Stimulated activated CD4-positive, alpha-beta T cell treated with anti-CD3 and anti-CD28 coated beads, Interleukin-12 subunit alpha, Interleukin-12 subunit beta, amount 100 ng/mL, for 48 hours (primary cell): ENCODE results near the gene CD46.

ENCODE experiments used
- DNase-seq, 3 donors: peaks; one replicate each; pipeline ENCODE4 v3.0.0-alpha.2; 2020; ENCODE audit warnings: low read depth in 2 of 3, low spot score in 1 of 3

Gene CD46

GRCh38 chr1:207827488-207827830 lies 75.6 kb downstream of the CD46 start:
- no peak for DNase-seq

GRCh38 chr1:207828046-207828445 lies 76.2 kb downstream of the CD46 start:
- no peak for DNase-seq

DNA sequence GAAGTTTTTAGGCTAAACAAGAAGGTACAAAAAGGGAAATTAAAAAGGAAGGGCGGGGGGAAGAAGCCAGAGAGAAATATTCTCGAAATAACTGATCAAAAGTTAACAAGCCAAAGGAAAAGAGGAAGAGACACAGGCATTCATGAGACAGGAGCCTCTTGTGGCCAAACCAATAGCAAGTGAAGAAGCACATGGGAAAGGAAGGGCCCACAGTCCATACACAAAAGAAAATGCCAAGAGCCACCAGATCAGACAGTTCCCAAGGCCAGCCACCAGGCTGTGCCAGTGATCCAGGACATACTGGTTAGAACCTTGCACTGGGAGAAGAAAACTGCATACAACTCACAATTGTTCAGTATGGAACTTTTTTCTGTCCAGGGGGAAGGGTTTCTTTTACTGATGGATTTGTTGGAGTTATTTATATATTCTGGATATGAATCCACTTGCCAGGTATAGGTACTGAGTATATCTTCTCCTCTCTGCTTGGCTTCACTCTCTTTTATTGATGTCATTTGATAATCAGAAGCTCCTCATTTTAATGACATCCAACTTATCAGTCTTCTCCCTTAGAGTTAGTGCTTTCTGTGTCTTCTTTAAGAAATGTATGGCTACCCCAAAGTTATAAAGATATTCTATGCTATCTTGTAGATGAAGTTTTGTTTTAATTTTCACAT lies 76.8 kb downstream of the CD46 start:
- peak; percentile 44 to 62 (median 46) for DNase-seq

DNA sequence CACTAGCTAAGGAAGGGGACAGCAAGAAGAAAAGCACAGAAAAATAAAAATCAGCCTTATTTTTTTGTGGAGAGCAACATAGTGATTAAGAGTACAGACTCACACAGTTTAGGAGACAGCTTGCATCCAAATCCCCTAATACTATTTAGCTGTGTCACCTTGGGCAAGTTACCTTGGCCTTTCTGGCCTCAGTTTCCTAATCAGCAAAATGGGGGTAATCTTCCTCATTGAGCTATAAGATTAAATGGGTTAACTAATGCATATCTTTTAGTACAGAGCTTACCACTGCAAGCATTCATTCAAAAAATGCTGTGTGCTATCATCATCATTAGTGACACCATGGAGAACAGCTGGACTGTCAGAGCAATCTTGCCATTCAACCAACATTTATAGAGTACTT lies 77.7 kb downstream of the CD46 start:
- no peak for DNase-seq

- DNase-seq: no peak
These were observed 78.9 kb downstream of the CD46 start for GRCh38 chr1:207830788-207831187.

DNA sequence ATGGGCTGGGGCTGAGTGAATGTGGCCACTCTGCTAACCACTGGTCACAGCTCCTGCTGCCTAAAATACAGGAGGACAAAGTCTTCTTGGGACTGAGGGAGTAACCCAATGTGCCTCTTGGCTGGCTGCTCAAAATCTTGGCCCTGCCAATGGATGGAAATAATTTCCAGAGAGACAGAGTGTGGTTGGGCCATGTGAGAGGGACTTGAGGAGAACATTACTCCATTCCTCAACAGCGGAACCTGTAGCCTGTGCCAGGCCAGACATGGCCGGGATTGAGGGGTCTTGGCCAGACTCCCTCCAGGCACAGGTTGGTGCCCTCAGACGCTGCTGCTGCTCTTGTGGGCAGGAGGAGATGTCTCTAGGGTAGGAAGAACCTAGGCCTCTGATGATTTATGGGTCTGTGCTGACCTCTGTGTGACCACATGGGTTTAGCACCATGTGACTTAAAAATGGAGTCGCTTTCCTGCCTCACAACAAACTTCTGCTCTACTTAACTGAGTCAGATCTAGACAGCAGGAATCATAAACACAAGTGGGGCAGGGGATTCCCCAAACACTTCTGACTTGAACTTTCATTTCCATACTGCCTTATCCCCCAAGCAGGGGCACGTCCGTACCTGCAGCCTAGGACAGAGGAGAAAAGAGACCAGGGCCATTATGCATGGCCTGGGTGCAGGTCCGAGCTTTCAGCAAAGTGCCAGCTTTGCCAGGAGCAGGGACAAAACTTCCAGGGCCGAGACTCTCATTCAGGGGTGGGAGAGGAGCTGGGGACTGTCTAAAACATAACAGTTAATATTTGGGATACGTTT lies 79.9 kb downstream of the CD46 start:
- DNase-seq: peak in 2 of 3 donors; percentile 37 to 51

- no peak for DNase-seq
These were observed 80.9 kb downstream of the CD46 start for GRCh38 chr1:207832796-207833195.

GRCh38 chr1:207833381-207833780 lies 81.5 kb downstream of the CD46 start:
- DNase-seq: no peak

DNA sequence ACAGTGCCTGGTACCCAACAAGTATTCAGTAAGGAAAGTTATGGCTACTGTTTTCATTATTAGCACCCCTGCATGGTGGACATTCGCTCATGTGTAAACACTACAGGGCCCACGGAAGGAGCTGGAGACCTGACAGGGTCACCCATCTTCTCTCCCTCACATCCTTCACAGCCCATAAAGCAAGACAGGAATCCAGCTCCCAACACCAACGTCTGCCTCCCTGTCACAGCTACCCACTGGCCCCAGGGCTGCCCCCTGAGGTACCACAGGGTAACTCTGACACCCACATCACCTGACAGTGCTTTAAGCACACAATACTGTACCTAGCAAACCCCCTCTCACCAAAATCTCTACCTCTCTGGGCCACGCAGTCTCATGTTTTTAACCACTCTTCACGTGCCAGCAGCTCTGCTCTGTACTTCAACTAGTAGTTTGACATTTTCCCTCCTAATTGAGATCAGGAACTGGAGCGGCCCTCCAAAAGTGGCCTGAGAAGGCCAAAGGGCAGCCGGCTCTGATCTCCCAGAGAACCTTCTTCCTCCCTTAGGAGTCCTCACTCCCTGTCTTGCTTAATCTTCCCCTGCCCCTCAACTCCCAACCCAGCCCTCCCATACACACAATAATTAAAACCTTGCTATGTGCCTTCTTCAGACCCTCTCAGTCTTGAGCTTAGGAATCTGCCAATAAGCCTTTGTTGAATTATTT lies 82.3 kb downstream of the CD46 start:
- no peak for DNase-seq

DNA sequence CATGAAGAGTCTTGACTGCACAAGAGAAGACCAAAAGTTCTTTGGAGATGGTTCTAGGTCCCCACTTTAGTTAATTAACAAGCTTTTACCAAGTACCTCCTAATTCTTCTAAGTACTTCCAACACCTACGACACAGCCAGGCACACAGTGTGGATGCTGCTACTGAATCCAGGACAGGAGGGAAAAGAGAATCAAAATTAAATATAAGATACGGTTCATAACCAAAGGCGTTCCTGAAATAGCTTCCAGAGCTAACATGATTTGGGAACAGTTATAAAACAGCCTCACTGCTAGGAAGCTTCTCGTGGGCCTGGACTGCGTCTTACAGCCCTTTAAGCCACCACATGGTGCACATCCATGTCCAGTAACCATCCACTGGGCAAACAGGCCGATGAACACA lies 84.1 kb downstream of the CD46 start:
- no peak for DNase-seq

- no peak for DNase-seq
These were observed 84.9 kb downstream of the CD46 start for GRCh38 chr1:207836591-207837347.

DNA sequence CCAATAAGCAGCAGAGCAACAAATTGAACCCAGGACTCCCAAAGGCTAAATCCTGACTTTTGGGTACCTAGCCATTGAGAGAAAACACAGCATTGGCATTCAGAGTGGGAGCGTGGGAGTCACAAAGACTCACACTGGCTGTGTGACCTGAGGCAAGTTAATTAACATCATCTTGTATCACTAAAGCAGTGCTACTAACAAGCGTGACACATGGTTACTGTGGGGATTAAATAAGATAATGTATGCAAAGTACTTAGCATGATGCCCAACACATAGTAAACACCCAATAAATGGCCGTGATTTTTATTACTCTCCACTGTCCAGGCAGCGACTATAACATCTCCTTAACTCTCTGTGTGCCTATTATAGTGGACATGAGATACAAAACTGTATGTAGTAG lies 85.8 kb downstream of the CD46 start:
- DNase-seq: no peak

DNA sequence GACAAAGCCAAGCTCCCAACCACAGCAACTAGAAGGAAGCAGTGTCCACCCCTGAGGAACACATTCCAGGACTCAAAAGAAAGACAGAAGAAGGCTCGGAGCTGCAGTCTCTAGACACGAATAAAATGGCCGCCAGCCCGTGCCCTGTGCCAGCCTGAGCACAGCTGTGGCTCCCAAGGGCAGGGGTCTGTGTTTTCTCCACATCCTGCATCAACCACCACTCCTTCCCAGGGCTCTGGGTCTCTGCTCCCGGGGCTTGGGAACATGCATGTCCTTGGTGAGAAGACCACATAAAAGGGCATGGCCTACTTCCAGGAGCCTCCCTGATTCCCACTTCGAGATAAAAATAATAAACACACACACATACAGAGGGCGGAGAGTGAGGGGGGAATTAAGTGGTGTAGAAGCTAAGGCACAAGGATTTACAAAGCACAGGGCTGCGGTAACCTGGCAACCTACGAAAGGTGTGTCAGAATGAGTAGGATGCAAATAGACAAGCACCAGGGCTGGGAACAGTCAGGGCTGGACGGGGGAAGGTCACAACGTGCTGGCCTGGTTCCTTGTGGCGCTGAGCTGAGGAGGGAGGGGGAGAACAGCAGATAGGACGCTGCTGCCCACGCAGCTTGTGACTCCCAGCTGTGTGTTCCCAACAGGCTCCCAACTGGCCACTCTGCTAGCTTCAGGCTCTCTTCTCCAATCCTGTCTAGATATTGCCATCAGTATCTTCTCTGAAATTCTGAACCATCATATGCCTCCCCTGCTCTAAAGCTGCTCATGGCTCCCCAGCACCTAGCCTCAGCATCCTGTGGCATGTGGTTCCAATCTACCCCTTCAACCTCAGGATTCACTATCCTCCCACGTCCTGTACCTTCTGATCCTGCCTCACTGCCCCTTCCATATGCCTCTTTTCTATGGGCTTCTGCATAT lies 86.6 kb downstream of the CD46 start:
- no peak for DNase-seq

DNA sequence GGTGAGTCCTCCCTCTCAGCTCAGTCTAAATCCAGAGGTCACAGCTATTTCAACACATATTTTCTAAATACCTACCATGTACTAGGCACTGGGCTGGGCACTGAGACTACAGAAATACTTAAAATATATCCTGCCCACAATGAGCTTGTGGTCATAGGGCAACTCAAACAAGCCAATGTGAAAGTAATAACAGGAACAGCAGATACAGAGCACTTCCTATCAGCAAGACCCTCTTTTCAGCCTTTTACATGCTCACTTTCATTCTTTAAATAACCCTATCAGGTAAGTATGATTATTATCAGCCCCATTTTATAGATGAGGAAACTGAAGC lies 87.2 kb downstream of the CD46 start:
- no peak for DNase-seq

DNA sequence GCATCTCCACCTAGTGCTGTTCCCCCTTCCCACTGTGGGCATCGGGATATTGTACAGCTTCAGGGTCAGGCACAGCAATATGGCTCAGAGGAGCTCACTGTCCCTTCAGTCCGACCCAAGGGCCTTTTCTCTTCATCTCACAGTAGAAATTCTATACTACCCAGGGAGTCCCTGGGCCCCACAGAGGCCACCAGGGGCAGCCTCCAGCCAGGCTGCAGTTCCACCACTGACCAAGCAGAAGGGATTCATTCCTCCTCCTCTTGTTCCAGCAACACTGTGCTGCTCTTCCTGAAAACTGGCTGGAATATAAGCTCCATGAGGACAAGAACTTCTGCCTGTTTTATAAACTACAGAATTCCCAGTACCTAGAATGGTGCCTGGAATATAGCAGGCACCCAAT lies 88.5 kb downstream of the CD46 start:
- DNase-seq: no peak

DNA sequence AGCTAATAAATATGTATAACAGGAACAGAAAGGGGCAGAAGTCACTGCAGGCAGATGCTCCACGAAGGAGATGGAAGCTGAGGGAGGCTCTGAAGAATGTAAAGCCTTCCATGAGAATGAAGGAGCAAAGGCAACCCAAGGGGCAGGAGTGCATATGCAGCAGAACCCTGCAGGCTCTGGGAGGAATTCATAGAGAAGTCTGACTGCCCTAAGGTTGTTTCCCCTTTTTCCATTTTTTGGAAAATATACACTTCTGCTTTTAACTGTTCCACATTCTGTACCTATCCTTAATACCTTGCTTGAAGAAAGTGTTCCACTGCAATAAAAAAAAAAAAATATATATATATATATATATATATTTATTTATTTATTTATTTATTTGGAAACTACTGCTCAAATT lies 89.4 kb downstream of the CD46 start:
- DNase-seq: no peak

DNA sequence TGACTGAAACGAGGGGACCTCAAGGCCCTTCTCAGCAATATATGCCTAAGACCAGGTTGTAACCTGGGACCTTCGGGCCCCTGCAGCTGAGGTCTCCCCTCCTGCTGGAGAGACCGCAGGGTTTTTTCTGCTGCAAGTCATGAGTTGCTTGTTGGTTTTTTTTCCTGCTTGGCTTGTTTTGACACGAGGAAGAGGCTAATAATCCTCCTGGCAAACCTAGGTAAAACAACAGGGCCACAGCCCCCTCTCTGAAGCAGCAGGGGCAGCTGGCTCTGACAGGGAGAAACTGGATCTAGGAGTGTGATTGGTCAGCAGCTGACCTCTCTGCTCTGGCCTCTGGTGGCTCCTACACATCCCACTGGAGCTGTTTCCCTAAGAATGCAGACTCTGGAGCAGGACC lies 90.0 kb downstream of the CD46 start:
- DNase-seq: no peak

DNA sequence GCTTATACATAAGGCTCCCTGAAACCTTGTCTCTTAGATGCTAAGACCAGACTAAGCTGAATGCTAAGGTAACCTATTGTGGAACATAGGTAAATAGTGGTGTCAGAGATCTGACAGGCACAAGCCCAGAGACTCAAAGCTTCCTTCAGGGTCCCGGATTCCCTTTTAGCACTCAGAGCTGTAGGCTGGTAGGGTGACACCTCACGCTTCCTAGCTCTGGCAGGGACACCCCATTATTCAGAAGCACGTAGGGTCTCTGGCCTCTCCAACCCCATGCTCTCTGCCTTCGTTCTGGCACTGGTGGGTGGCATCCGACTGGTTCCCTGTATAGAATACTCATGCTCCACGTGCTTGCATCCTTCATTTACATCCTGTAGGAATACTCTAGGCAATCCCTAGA lies 90.7 kb downstream of the CD46 start:
- no peak for DNase-seq

DNA sequence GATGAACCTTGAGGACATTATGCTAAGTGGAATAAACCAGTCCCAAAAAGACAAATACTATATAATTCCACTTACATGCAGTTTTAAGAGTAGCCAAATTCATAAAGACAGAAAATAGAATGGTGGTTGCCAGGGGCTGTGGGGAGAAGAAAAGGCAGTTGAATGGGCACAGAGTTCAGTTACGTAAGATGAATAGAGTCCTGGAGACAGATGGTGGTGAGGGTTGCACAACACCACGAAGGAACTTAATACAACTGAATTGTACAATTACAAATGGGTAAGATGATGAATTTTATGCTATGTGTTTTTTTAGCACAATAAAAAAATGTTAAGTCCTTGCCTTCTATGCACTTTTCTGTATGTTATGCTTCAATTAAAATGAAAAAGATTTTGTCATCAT lies 92.5 kb downstream of the CD46 start:
- no peak for DNase-seq
